ENCODE measurements around the gene CALB2. TPM values are rescaled to one million over a fixed set of nuclear protein-coding genes. Genes with fewer than 3 reads are reported as not detected.

The CALB2 gene
- total and polyA plus RNA-seq, 2 donors (not counting 1 experiment from before 2014, with no cell fraction given): not detected

GRCh38 chr16:71430744-71431143 is 72.2 kb downstream of the CALB2 start:
- H3K4me3 Mint-ChIP-seq: no peak overlapping the region
- H3K4me2 ChIP-seq (replicated peaks; ENCODE audit: low read depth, low read length, poor library complexity, severe bottlenecking): no peak overlapping the region
- POLR2A ChIA-PET: no interaction called here
- intact Hi-C loops (cut with micrococcal nuclease): no loop called here
- no peak for TF ChIP-seq CTCF (IDR thresholded peaks at IDR 0.05)
- TF ChIP-seq EZH2 (IDR thresholded peaks at IDR 0.05; ENCODE audit: borderline replicate concordance, insufficient read depth, low read depth, low read length, poor library complexity, severe bottlenecking): no peak
- CTCF ChIA-PET: interaction anchor here (0.8 to 1.3 kb wide), 3 partner anchors 8 to 63 kb away, joined by 3 to 4 read pairs (median 3); no protein-coding TSS in a partner anchor
- H3K27me3 ChIP-seq (replicated peaks in 1 of 4; ENCODE audit: control extremely low read depth in 1 of 4, control insufficient read depth in 3 of 4, insufficient read depth in 4 of 4, low read length in 3 of 4): peaks cover 0 to 28% (median 4%) of the 10 kb centered on the region in 4 experiments
- no peak overlapping the region for H3K9ac ChIP-seq (ENCODE audit: low read length)
- no peak overlapping the region for H3K27ac ChIP-seq (ENCODE audit: low read length in 2 of 2)
- H3K79me2 ChIP-seq (ENCODE audit: control insufficient read depth, insufficient read depth, low read length): no peaks in the 10 kb centered on the region
- peaks cover 47% of the 10 kb centered on the region for H3K27me3 Mint-ChIP-seq
- H2AFZ ChIP-seq (ENCODE audit: insufficient read depth, low read depth, low read length, poor library complexity, severe bottlenecking): no peak overlapping the region
- WGBS (ENCODE audit: insufficient coverage): 80% methylated on average over 4 of the region's 6 CpGs
- peaks cover 0 to 4% of the 10 kb centered on the region in 2 donors for H3K4me1 ChIP-seq (ENCODE audit: control insufficient read depth in 2 of 2, insufficient read depth in 2 of 2, low read length in 2 of 2)
- no peaks in the 10 kb centered on the region for H3K9me3 Mint-ChIP-seq (ENCODE audit: insufficient read depth)
- H3K9me3 ChIP-seq (ENCODE audit: control extremely low read depth in 1 of 3, control insufficient read depth in 2 of 3, insufficient read depth in 1 of 3, low read length in 2 of 3): peaks cover 0 to 17% (median 0%) of the 10 kb centered on the region in 3 donors
- H3K4me3 ChIP-seq (ENCODE audit: control extremely low read depth in 1 of 5, extremely low read depth in 1 of 5, insufficient read depth in 1 of 5, low read depth in 2 of 5, low read length in 4 of 5): no peak overlapping the region
- no peak overlapping the region for H3K27ac Mint-ChIP-seq
- H4K20me1 ChIP-seq (ENCODE audit: control insufficient read depth, insufficient read depth, low read length, poor library complexity, severe bottlenecking): no peaks in the 10 kb centered on the region
- ATAC-seq (ENCODE audit: low read depth) (no peak), DNase-seq (no peak)
- no peaks in the 10 kb centered on the region for H3K36me3 ChIP-seq (replicated peaks in 1 of 2; ENCODE audit: control extremely low read depth in 1 of 2, control insufficient read depth in 1 of 2, extremely low read depth in 1 of 2, insufficient read depth in 2 of 2, low read length in 1 of 2)
- H3K4me1 Mint-ChIP-seq: peaks cover 3% of the 10 kb centered on the region

- Mint-ChIP-seq H3K4me1 (peaks cover 2% of the 10 kb centered on the region), H3K27ac (no peak overlapping the region), H3K4me3 (no peak overlapping the region), H3K9me3 (ENCODE audit: insufficient read depth) (no peaks in the 10 kb centered on the region), H3K27me3 (peaks cover 45% of the 10 kb centered on the region)
- H2AFZ ChIP-seq (ENCODE audit: insufficient read depth, low read depth, low read length, poor library complexity, severe bottlenecking): no peak overlapping the region
- TF ChIP-seq CTCF (IDR thresholded peaks at IDR 0.05): no peak
- no peak for TF ChIP-seq EZH2 (IDR thresholded peaks at IDR 0.05; ENCODE audit: borderline replicate concordance, insufficient read depth, low read depth, low read length, poor library complexity, severe bottlenecking)
- ChIA-PET POLR2A (no interaction called here), CTCF (interaction anchor here (0.8 to 1.1 kb wide), 2 partner anchors 62 to 180 kb away, joined by 3 read pairs; no protein-coding TSS in a partner anchor)
- DNase-seq (no peak), ATAC-seq (ENCODE audit: low read depth) (no peak)
- H3K36me3 ChIP-seq (replicated peaks in 1 of 2; ENCODE audit: control extremely low read depth in 1 of 2, control insufficient read depth in 1 of 2, extremely low read depth in 1 of 2, insufficient read depth in 2 of 2, low read length in 1 of 2): no peaks in the 10 kb centered on the region
- peaks cover 0 to 12% (median 0%) of the 10 kb centered on the region in 3 donors for H3K9me3 ChIP-seq (ENCODE audit: control extremely low read depth in 1 of 3, control insufficient read depth in 2 of 3, insufficient read depth in 1 of 3, low read length in 2 of 3)
- no peak overlapping the region for H3K4me2 ChIP-seq (replicated peaks; ENCODE audit: low read depth, low read length, poor library complexity, severe bottlenecking)
- intact Hi-C loops (cut with micrococcal nuclease): no loop called here
- 99% methylated on average over 9 of the region's 14 CpGs for WGBS (ENCODE audit: insufficient coverage)
- H3K79me2 ChIP-seq (ENCODE audit: control insufficient read depth, insufficient read depth, low read length): no peaks in the 10 kb centered on the region
- no peak overlapping the region for H3K9ac ChIP-seq (ENCODE audit: low read length)
- H4K20me1 ChIP-seq (ENCODE audit: control insufficient read depth, insufficient read depth, low read length, poor library complexity, severe bottlenecking): no peaks in the 10 kb centered on the region
- peaks cover 0 to 4% of the 10 kb centered on the region in 2 donors for H3K4me1 ChIP-seq (ENCODE audit: control insufficient read depth in 2 of 2, insufficient read depth in 2 of 2, low read length in 2 of 2)
- no peak overlapping the region for H3K4me3 ChIP-seq (ENCODE audit: control extremely low read depth in 1 of 5, extremely low read depth in 1 of 5, insufficient read depth in 1 of 5, low read depth in 2 of 5, low read length in 4 of 5)
- H3K27me3 ChIP-seq (replicated peaks in 1 of 4; ENCODE audit: control extremely low read depth in 1 of 4, control insufficient read depth in 3 of 4, insufficient read depth in 4 of 4, low read length in 3 of 4): peaks cover 0 to 24% (median 3%) of the 10 kb centered on the region in 4 experiments
- no peak overlapping the region for H3K27ac ChIP-seq (ENCODE audit: low read length in 2 of 2)
Measured at GRCh38 chr16:71431176-71431575, 72.7 kb downstream of the CALB2 start.
